Measurements from ENCODE around the gene RHD. TPM values are rescaled to one million over a fixed set of nuclear protein-coding genes. Genes with fewer than 3 reads are reported as not detected.
"Not testable (repeated sequence)": the region's sequence is repeated elsewhere in the genome, so short reads cannot be mapped to it uniquely, and the experiment has no call there.

The RHD gene
- total RNA-seq, 2 donors from 2014 or later, result not detected

GRCh38 chr1:25293426-25293825 is 21.1 kb downstream of the RHD start:
- H3K4me1 ChIP-seq (replicated peaks); H3K4me3 ChIP-seq; intact Hi-C loops (cut with DNase I); DNase-seq (ENCODE audit: low spot score); H3K27ac ChIP-seq; H3K36me3 ChIP-seq; H3K27me3 ChIP-seq (replicated peaks; ENCODE audit: insufficient read depth); H3K9me3 ChIP-seq: not testable (repeated sequence)
- 94% methylated on average over 2 of the region's 2 CpGs for WGBS

GRCh38 chr1:25294889-25295826 is 22.8 kb downstream of the RHD start:
- H3K27ac ChIP-seq; intact Hi-C loops (cut with DNase I); H3K9me3 ChIP-seq; H3K4me3 ChIP-seq; DNase-seq (ENCODE audit: low spot score); H3K36me3 ChIP-seq; H3K27me3 ChIP-seq (replicated peaks; ENCODE audit: insufficient read depth); H3K4me1 ChIP-seq (replicated peaks): not testable (repeated sequence)
- 67% methylated on average over 6 of the region's 14 CpGs for WGBS

GRCh38 chr1:25296501-25296900 is 24.2 kb downstream of the RHD start:
- H3K4me1 ChIP-seq (replicated peaks); H3K4me3 ChIP-seq; DNase-seq (ENCODE audit: low spot score); H3K9me3 ChIP-seq; H3K36me3 ChIP-seq; H3K27ac ChIP-seq; intact Hi-C loops (cut with DNase I); H3K27me3 ChIP-seq (replicated peaks; ENCODE audit: insufficient read depth): not testable (repeated sequence)
- 86% methylated on average over 8 of the region's 8 CpGs for WGBS

- H3K27me3 ChIP-seq (replicated peaks; ENCODE audit: insufficient read depth), result not testable (repeated sequence)
Observed at GRCh38 chr1:25300729-25301128, 28.4 kb downstream of the RHD start.

GRCh38 chr1:25302330-25302729 is 30.0 kb downstream of the RHD start:
- intact Hi-C loops (cut with DNase I); H3K4me1 ChIP-seq (replicated peaks); DNase-seq (ENCODE audit: low spot score); H3K4me3 ChIP-seq; H3K9me3 ChIP-seq; H3K27ac ChIP-seq; H3K36me3 ChIP-seq; H3K27me3 ChIP-seq (replicated peaks; ENCODE audit: insufficient read depth): not testable (repeated sequence)
- WGBS, result 70% methylated on average over 3 of the region's 3 CpGs

More at GRCh38 chr1:25300729-25301128, 28.4 kb downstream of the RHD start:
- H3K4me3 ChIP-seq; H3K4me1 ChIP-seq (replicated peaks); H3K9me3 ChIP-seq; DNase-seq (ENCODE audit: low spot score); H3K36me3 ChIP-seq; intact Hi-C loops (cut with DNase I); H3K27ac ChIP-seq: not testable (repeated sequence)
- WGBS, result 60% methylated on average over 8 of the region's 9 CpGs

GRCh38 chr1:25304936-25305335 is 32.6 kb downstream of the RHD start:
- H3K27me3 ChIP-seq (replicated peaks; ENCODE audit: insufficient read depth); H3K36me3 ChIP-seq; DNase-seq (ENCODE audit: low spot score); H3K27ac ChIP-seq; H3K4me3 ChIP-seq; intact Hi-C loops (cut with DNase I); H3K4me1 ChIP-seq (replicated peaks); H3K9me3 ChIP-seq: not testable (repeated sequence)
- WGBS, result 77% methylated on average over 4 of the region's 4 CpGs

GRCh38 chr1:25308168-25308567 is 35.9 kb downstream of the RHD start:
- H3K36me3 ChIP-seq; H3K9me3 ChIP-seq; DNase-seq (ENCODE audit: low spot score); H3K4me3 ChIP-seq; H3K27me3 ChIP-seq (replicated peaks; ENCODE audit: insufficient read depth); intact Hi-C loops (cut with DNase I); H3K4me1 ChIP-seq (replicated peaks); H3K27ac ChIP-seq: not testable (repeated sequence)
- WGBS, result no CpG with 5 or more reads among the region's 1 CpG

GRCh38 chr1:25309085-25309484 is 36.8 kb downstream of the RHD start:
- H3K4me1 ChIP-seq (replicated peaks); H3K9me3 ChIP-seq; DNase-seq (ENCODE audit: low spot score); H3K4me3 ChIP-seq; H3K27ac ChIP-seq; H3K36me3 ChIP-seq; H3K27me3 ChIP-seq (replicated peaks; ENCODE audit: insufficient read depth); intact Hi-C loops (cut with DNase I): not testable (repeated sequence)
- WGBS, result 81% methylated on average over 1 of the region's 1 CpG

- intact Hi-C loops (cut with DNase I); H3K27ac ChIP-seq; H3K27me3 ChIP-seq (replicated peaks; ENCODE audit: insufficient read depth); H3K9me3 ChIP-seq; H3K4me3 ChIP-seq; H3K4me1 ChIP-seq (replicated peaks); DNase-seq (ENCODE audit: low spot score); H3K36me3 ChIP-seq: not testable (repeated sequence)
- 95% methylated on average over 1 of the region's 1 CpG for WGBS
Observed at GRCh38 chr1:25309486-25309885, 37.2 kb downstream of the RHD start.

GRCh38 chr1:25312806-25313470 is 40.6 kb downstream of the RHD start:
- H3K27me3 ChIP-seq (replicated peaks; ENCODE audit: insufficient read depth); H3K9me3 ChIP-seq; intact Hi-C loops (cut with DNase I); DNase-seq (ENCODE audit: low spot score); H3K36me3 ChIP-seq; H3K4me3 ChIP-seq; H3K4me1 ChIP-seq (replicated peaks); H3K27ac ChIP-seq: not testable (repeated sequence)

- H3K9me3 ChIP-seq; H3K36me3 ChIP-seq; DNase-seq (ENCODE audit: low spot score); H3K4me3 ChIP-seq; H3K27me3 ChIP-seq (replicated peaks; ENCODE audit: insufficient read depth); H3K27ac ChIP-seq; intact Hi-C loops (cut with DNase I); H3K4me1 ChIP-seq (replicated peaks): not testable (repeated sequence)
- WGBS, result 81% methylated on average over 9 of the region's 9 CpGs
Observed at GRCh38 chr1:25320314-25320938, 48.1 kb downstream of the RHD start.

- intact Hi-C loops (cut with DNase I), result not testable (repeated sequence)
Observed at GRCh38 chr1:25322127-25322526, 49.8 kb downstream of the RHD start.

More at GRCh38 chr1:25322127-25322526, 49.8 kb downstream of the RHD start:
- not testable (repeated sequence) for H3K36me3 ChIP-seq; H3K9me3 ChIP-seq; H3K4me3 ChIP-seq; DNase-seq (ENCODE audit: low spot score); H3K4me1 ChIP-seq (replicated peaks); H3K27me3 ChIP-seq (replicated peaks; ENCODE audit: insufficient read depth); H3K27ac ChIP-seq
- WGBS, result 87% methylated on average over 9 of the region's 9 CpGs
